BLaER1 (cell line): ENCODE results near the gene ZDHHC3.
A peak's percentile ranks its signal among the peaks of the same experiment; 100 is the strongest.

Source experiments
- H3K27ac ChIP-seq: shearing (Covaris generic); formaldehyde crosslinking; 2 replicates; pipeline ENCODE4 v1.8.1; 2022
- H3K27me3 ChIP-seq: shearing (Covaris generic); formaldehyde crosslinking; 2 replicates; pipeline ENCODE4 v1.8.1; 2022
- H3K36me3 ChIP-seq: shearing (Covaris generic); formaldehyde crosslinking; 2 replicates; pipeline ENCODE4 v1.8.1; 2022
- H3K4me1 ChIP-seq: shearing (Covaris generic); formaldehyde crosslinking; 2 replicates; pipeline ENCODE4 v1.8.1; 2022
- H3K4me2 ChIP-seq: shearing (Covaris generic); formaldehyde crosslinking; 2 replicates; pipeline ENCODE4 v1.8.1; 2022
- H3K4me3 ChIP-seq: shearing (Covaris generic); formaldehyde crosslinking; 2 replicates; pipeline ENCODE4 v1.8.1; 2022
- H3K9ac ChIP-seq: shearing (Covaris generic); formaldehyde crosslinking; 2 replicates; pipeline ENCODE4 v1.8.1; 2022
- H3K9me3 ChIP-seq: shearing (Covaris generic); formaldehyde crosslinking; 2 replicates; pipeline ENCODE4 v1.8.1; 2022
- H4K20me1 ChIP-seq: shearing (Covaris generic); formaldehyde crosslinking; 2 replicates; pipeline ENCODE4 v1.8.1; 2022
- Cebpa-rat ChIP-seq: shearing (Covaris generic); IDR thresholded peaks from 2 replicates; pipeline ENCODE4 v1.8.1; 2022

ZDHHC3 gene

DNA sequence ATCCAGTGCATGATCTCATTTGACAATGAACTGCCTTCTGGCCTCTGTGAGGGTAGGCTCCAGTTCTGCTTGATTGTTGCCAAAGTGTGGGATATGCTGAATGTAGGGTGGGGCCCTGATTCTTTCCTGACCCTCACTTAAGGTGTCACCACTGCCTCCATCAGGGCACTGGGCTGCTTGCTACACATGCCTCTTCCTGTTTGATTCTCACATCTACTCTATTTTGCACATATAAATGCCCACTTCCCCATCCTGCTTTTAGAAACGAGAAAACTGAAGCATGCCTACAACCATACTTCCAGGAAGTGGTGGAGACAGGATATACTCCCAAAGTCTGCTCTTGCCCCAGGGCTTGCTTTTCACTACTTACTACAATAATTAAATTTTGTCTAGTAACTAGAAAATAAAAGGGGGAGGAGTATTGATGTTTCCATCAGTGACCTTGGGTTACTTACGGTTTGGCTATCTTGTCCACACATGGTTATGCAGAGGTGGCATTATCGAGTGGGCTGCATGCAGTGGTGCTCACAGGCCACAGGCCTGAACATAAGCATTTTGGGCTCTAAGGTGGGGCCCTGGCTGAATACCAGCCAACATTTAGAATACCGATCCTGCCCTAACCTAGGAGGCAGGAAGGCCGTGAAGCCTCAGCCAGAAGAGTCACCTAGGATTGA is 6.7 kb downstream of the ZDHHC3 start:
- H3K9ac ChIP-seq, result no peak overlapping the region
- peaks cover 35% of the 10 kb centered on the region for H3K36me3 ChIP-seq
- no peaks in the 10 kb centered on the region for H3K9me3 ChIP-seq
- peaks cover 37% of the 10 kb centered on the region for H3K4me1 ChIP-seq
- no peaks in the 10 kb centered on the region for H3K27me3 ChIP-seq
- no peak overlapping the region for H3K27ac ChIP-seq
- peaks cover 81% of the 10 kb centered on the region for H4K20me1 ChIP-seq
- H3K4me2 ChIP-seq, result peak overlapping the region; percentile 46
- H3K4me3 ChIP-seq, result no peak overlapping the region
- TF ChIP-seq Cebpa-rat, result no peak

DNA sequence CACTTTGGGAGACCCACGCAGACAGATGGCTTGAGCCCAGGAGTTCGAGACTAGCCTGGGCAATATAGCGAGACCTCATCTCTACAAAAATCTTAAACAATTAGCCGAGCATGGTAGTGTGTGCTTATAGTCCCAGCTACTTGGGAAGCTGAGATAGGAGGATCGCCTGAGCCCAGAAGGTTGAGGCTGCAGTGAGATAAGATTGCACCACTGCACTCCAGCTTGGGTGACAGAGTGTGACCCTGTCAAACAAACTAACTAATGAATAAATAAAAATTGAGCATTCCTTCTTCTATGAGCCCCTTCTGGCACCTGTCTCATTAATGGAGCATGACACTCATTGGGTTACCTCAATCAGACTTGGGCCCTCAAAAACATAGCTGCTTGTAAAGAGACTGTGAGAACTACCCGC is 7.5 kb downstream of the ZDHHC3 start:
- TF ChIP-seq Cebpa-rat, result no peak
- H3K4me2 ChIP-seq, result 0 out of 2 replicates have a peak overlapping the region, but pooled peaks have one; percentile 46
- peaks cover 43% of the 10 kb centered on the region for H3K4me1 ChIP-seq
- no peak overlapping the region for H3K4me3 ChIP-seq
- no peaks in the 10 kb centered on the region for H3K27me3 ChIP-seq
- H3K36me3 ChIP-seq, result peaks cover 35% of the 10 kb centered on the region
- H4K20me1 ChIP-seq, result peaks cover 84% of the 10 kb centered on the region
- H3K9me3 ChIP-seq, result no peaks in the 10 kb centered on the region
- no peak overlapping the region for H3K27ac ChIP-seq
- no peak overlapping the region for H3K9ac ChIP-seq

DNA sequence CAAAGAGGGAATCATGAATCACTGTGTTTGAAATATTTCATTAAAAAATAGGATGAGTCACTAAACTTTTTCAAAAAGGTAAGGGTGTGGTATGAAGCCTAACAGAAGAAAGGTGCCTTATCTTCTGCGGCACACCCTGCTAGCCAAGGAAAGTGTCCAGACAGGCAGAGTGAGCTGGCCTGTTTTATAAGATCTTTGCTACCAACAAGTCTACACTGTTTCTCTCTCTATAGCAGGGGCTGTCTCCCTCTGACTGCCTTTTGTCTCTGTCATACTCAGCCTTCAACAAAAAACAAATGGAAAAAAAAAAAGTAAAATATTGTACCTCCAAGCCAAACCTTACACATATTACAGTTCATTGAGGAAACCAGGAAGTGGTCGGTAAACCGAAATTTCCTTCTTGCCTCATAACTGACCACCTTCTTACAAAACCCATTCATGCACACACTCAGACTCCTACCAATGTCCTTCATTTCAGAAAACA is 9.1 kb downstream of the ZDHHC3 start:
- no peak for TF ChIP-seq Cebpa-rat
- Histone ChIP-seq H4K20me1 (peaks cover 88% of the 10 kb centered on the region), H3K36me3 (peaks cover 22% of the 10 kb centered on the region; the same call in 1 of the 2 replicates), H3K4me2 (peak overlapping the region; percentile 50), H3K4me3 (no peak overlapping the region), H3K27me3 (no peaks in the 10 kb centered on the region), H3K4me1 (peaks cover 60% of the 10 kb centered on the region), H3K9ac (no peak overlapping the region), H3K9me3 (no peaks in the 10 kb centered on the region), H3K27ac (no peak overlapping the region)

DNA sequence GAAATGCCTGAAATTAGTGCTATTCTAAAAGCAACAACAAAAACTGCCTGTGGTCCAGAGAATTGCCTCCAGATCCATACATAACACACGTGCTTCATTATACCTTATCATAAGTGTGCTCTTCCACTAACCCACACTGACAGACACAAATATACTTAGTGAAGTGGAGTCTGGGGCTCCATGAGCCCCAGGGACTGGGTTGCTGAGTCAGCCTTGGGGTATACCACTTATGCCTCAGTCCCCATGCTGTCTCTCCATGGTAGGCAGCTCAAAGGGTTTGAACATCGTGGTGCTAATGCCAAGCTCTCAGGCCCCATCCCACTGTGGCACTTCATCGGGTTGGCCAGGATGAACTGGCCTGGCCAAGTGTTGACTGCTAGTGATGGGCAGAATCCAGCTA is 10.8 kb downstream of the ZDHHC3 start:
- no peaks in the 10 kb centered on the region for H3K27me3 ChIP-seq
- no peak overlapping the region for H3K27ac ChIP-seq
- H3K4me1 ChIP-seq, result peaks cover 62% of the 10 kb centered on the region
- peaks cover 93% of the 10 kb centered on the region for H4K20me1 ChIP-seq
- no peak overlapping the region for H3K4me2 ChIP-seq
- H3K9me3 ChIP-seq, result no peaks in the 10 kb centered on the region
- no peak overlapping the region for H3K4me3 ChIP-seq
- no peak for TF ChIP-seq Cebpa-rat
- H3K9ac ChIP-seq, result no peak overlapping the region
- H3K36me3 ChIP-seq, result 0 out of 2 replicates have a peak, but pooled peaks cover 13% of the 10 kb centered on the region

DNA sequence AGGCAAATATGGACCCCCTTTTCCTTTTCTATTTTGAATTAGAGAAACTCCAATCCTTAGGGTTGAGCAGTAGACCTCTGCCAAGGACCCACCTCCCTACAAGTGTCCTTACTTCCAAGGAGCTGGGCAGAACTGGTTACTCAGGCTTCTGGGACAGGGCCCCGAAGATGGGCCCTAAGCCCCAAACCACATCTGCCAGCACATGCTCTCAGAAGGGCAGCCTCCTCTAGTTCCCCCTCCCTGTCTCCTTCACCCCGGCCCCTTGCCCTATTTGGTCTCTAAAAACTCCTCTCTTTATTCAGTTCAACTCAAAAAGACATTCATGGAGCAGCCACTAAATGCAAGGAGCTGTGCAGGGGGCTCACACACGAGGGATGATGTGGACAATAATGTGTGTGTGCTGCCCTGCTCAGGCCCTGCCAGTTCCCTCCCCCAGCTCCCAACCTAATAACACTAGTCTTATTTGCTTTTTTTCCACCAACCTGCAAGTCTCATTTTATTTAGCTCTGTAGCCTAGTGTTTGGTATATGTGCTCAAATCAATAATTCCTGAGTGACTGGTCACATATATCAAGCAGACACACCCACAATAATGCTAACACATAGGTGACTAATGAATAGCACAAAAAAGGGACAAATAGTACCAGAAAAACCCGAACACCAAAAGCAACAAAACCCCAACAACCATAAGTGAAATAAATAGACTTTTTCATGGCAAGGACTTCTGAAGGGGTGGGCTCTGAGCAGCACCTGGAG is 12.2 kb downstream of the ZDHHC3 start:
- H3K9me3 ChIP-seq, result no peaks in the 10 kb centered on the region
- no peak for TF ChIP-seq Cebpa-rat
- no peak overlapping the region for H3K4me2 ChIP-seq
- peaks cover 49% of the 10 kb centered on the region for H3K4me1 ChIP-seq
- no peak overlapping the region for H3K9ac ChIP-seq
- no peak overlapping the region for H3K4me3 ChIP-seq
- H3K36me3 ChIP-seq, result peaks cover 17% of the 10 kb centered on the region
- peaks cover 93% of the 10 kb centered on the region for H4K20me1 ChIP-seq
- no peak overlapping the region for H3K27ac ChIP-seq
- no peaks in the 10 kb centered on the region for H3K27me3 ChIP-seq

DNA sequence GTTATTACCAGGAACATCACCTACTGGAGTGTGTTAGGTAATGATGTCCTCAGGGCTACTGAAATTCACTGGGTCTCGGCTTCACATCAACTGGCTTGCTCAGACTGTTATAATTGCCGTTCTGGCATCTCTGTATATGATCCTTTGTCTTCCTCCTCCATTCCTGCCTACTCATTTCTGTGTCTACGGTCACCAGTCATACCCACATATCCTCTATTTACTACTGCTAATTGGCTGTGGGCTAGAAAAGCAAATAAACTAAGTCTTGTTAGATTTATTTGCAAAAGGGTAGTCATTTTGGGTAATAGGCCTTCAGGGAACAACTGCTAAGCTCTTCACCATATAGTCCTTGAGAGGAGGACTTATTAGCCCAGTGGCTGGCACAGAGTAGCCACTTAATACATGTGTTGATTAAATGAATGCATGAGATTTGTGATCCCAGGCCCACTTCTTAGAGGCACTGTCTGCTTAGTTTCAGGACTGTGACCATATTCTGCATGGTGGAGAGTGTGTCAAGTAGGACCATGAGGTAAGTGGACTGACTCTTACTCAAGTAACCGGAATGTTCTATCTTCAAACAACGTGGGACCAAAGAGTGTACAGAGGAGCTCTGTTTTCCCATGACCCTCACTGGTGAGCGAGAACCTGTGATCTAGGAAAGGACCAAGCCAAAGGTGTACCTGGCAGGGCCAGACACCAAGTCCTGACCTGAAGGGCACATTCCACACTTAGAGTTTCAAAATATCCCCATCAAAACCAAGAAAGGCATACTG is 13.2 kb downstream of the ZDHHC3 start:
- Histone ChIP-seq H3K9ac (no peak overlapping the region), H3K27me3 (no peaks in the 10 kb centered on the region), H3K4me1 (peaks cover 40% of the 10 kb centered on the region), H4K20me1 (peaks cover 91% of the 10 kb centered on the region), H3K27ac (no peak overlapping the region), H3K4me2 (peak overlapping the region; percentile 39), H3K4me3 (no peak overlapping the region), H3K36me3 (peaks cover 26% of the 10 kb centered on the region), H3K9me3 (no peaks in the 10 kb centered on the region)
- TF ChIP-seq Cebpa-rat, result no peak

DNA sequence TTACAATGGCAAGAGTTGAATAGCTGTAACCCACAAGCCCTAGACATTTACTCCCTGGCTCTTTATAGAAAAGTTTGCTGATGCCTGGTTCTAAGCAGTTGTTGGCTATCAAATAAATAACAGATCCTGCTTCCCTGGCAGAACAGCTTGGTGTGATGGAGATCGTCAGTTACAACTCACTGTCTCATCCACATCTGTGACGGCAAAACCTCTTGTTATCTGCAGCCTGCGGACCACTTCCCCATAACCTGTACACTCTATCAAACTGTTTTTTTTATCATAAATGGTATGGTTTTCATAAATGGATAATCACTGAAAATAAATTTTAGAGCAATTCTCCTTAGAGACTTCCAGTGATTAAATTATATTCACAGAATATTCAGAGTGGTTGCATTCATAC is 14.1 kb downstream of the ZDHHC3 start:
- Histone ChIP-seq H3K36me3 (peaks cover 35% of the 10 kb centered on the region), H3K27ac (no peak overlapping the region), H3K4me3 (no peak overlapping the region), H3K9ac (no peak overlapping the region), H3K4me2 (peak overlapping the region; percentile 39), H3K9me3 (no peaks in the 10 kb centered on the region), H3K4me1 (peaks cover 30% of the 10 kb centered on the region), H4K20me1 (peaks cover 93% of the 10 kb centered on the region), H3K27me3 (no peaks in the 10 kb centered on the region)
- no peak for TF ChIP-seq Cebpa-rat

DNA sequence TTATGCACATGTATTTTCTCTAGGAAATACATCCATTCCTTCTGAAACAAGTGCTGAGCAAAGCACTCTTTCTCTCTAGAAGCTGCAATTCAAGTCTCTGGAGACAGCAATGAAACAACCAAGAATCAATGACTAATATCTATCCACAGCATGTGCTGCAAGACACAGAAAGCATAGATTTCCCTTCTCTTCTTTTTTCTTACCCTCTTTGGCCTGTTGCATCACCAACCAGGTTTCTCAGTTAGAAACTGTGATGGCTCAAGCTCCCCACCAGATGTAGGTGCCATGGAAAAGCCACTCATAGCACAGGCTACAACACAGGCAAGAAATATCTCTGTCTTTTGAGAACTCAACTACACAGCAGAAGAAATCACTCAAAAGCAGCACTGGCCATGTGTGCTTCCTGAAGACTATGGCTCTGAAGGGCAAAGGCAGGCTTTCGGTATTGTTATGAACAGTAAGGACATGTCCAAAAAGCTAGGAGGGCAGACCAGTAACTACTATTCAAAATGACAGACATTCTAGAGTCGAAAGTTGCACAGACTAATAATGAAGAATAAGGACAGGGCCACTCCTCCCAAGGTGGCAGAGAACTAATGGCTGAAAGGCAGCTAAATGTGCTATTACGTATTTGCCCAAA is 15.5 kb downstream of the ZDHHC3 start:
- TF ChIP-seq Cebpa-rat, result no peak
- Histone ChIP-seq H3K4me1 (peaks cover 35% of the 10 kb centered on the region), H3K27me3 (no peaks in the 10 kb centered on the region)

DNA sequence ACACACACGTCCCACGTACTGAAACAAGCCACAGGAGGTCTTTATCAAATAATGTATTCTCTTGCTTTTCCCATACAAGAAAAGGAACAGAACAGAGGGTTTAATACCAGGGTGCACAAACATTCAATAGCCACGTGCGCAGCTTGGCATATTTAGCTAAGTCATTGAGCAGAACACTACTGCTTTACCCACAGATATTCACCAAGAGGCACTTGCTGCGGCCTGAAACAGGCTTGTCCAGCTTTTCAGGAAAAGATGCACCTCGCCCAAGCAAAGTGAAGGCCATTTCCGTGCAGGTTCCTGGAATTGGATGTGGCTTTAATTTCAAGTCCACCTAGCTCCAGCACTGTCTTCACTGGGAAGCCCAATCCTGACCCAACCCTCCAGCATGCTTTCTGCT is 17.6 kb downstream of the ZDHHC3 start:
- Histone ChIP-seq H4K20me1 (peaks cover 91% of the 10 kb centered on the region), H3K9me3 (no peaks in the 10 kb centered on the region), H3K27ac (no peak overlapping the region), H3K4me2 (no peak overlapping the region), H3K9ac (no peak overlapping the region), H3K4me3 (no peak overlapping the region), H3K36me3 (peaks cover 54% of the 10 kb centered on the region), H3K27me3 (no peaks in the 10 kb centered on the region), H3K4me1 (peaks cover 37% of the 10 kb centered on the region)
- TF ChIP-seq Cebpa-rat, result no peak

More for the DNA sequence above, 15.5 kb downstream of the ZDHHC3 start:
- Histone ChIP-seq H3K36me3 (peaks cover 49% of the 10 kb centered on the region), H3K27ac (no peak overlapping the region), H3K9ac (no peak overlapping the region), H3K9me3 (no peaks in the 10 kb centered on the region), H4K20me1 (peaks cover 94% of the 10 kb centered on the region), H3K4me2 (no peak overlapping the region), H3K4me3 (no peak overlapping the region)
